Kidney epithelial cell (primary cell): Measurements from ENCODE around the gene PSD. TPM values are rescaled to one million over a fixed set of nuclear protein-coding genes. Genes with fewer than 3 reads are reported as not detected.

Source experiments
- DNase-seq: peaks from one replicate; pipeline ENCODE4 v3.0.0-alpha.2; 2010; ENCODE audit warnings: low read depth
- H3K27me3 ChIP-seq: 2 replicates; pipeline ENCODE4 v1.6.0; 2011; ENCODE audit warnings: low read length; ENCODE audit not compliant: control insufficient read depth, insufficient read depth
- H3K36me3 ChIP-seq: 2 replicates; pipeline ENCODE4 v1.5.1; 2011; ENCODE audit warnings: low read length; ENCODE audit not compliant: control insufficient read depth, insufficient read depth
- H3K4me3 ChIP-seq: 2 replicates; pipeline ENCODE4 v1.5.1; 2011; ENCODE audit warnings: low read depth, mild to moderate bottlenecking, control low read depth, low read length
- CTCF ChIP-seq: IDR thresholded peaks from 2 replicates; pipeline ENCODE4 v1.5.1; 2011; ENCODE audit warnings: mild to moderate bottlenecking, moderate library complexity, low read length, control low read depth, inconsistent platforms; ENCODE audit not compliant: insufficient read depth, poor library complexity, severe bottlenecking
- total RNA-seq: library from RNA; depleted of rRNA; stranded (reverse); fragments of >200 nt; gene quantifications from 2 replicates; pipeline ENCODE4 v1.2.3, GENCODE V29; 2015

The PSD gene
- total RNA-seq, 1 donor from 2014 or later: 2.0 TPM

GRCh38 chr10:102421507-102421756 is 2.8 kb upstream of the PSD start:
- DNase-seq: no peak
- no peak for TF ChIP-seq CTCF

DNA sequence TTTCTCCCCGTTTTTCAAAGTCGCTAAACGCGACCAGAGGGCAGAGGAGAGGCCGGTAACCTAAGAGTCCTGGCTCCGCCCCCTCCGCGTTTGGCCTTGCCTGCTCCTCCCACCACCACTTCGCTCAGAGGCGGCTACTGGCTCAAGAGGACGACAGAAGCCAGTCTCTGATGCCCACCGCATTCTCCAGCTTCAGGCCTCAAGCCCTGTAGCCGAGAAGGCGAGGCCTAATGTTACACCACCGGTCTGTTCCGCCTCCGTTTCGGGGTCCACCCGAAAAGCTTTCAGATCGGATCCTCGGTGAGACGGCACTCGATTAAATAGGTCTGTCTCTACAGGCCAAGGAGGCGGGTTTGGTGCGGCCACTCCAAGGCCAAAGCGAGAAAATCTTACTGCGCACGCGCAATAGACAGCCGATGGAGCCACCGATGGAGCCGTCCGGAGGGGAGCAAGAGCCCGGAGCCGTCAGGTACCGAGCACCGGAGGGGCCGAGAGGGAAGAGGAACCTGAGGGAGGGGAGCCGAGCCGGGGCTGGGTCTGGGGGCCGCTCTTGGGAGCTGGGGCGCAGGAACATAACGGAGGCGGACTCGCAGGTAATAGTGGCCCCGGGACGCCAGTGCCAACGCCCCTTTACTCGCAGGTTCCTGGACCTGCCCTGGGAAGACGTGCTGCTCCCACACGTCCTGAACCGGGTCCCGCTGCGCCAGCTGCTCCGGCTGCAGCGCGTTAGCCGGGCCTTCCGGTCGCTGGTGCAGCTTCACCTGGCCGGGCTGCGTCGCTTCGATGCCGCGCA is 2.3 kb upstream of the PSD start, which contains the start of gene FBXL15:
Gene FBXL15, plus strand, starts transcription at position 123 of the 793 bp plus-strand sequence. Its CDS starts 294 bp downstream, at position 417.
- Histone ChIP-seq H3K27me3 (peaks cover 20% of the 10 kb centered on the region), H3K4me3 (peak within 1 kb of the TSS; percentile 62), H3K36me3 (no peaks in the 10 kb centered on the region)
- DNase-seq: peak; percentile 69
- TF ChIP-seq CTCF: no peak

More at GRCh38 chr10:102421507-102421756, 2.8 kb upstream of the PSD start:
- peaks cover 20% of the 10 kb centered on the region for H3K27me3 ChIP-seq
- peak overlapping the region; percentile 62 for H3K4me3 ChIP-seq
- H3K36me3 ChIP-seq: no peaks in the 10 kb centered on the region

DNA sequence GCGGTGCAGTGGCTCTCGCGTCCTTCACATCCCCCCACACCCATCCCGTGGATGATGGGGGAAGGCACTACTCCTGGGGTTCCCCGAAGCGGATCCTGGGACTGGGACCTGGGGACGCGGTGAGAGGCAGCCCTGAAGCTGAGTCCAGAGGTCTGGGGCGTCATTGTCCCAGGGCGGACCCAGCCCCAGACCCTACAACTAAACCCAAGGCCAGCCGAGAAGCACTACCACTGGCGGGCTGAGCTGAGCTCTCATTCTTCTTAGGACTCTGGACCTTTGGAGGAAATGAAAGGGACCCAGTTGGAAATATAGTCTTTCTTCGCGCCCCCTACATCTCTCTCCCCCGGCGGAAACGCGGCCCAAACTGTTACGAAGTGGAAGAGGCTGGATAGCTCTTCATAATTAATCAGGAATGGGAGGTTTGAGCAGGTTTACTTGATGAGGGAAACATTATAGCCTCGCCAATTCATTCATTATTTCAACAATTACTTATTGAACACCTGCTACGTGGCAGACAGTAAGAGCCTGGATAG is 1.7 kb upstream of the PSD start:
- TF ChIP-seq CTCF: no peak
- H3K4me3 ChIP-seq: peak overlapping the region; percentile 62
- H3K36me3 ChIP-seq: no peaks in the 10 kb centered on the region
- peaks cover 20% of the 10 kb centered on the region for H3K27me3 ChIP-seq
- DNase-seq: no peak

DNA sequence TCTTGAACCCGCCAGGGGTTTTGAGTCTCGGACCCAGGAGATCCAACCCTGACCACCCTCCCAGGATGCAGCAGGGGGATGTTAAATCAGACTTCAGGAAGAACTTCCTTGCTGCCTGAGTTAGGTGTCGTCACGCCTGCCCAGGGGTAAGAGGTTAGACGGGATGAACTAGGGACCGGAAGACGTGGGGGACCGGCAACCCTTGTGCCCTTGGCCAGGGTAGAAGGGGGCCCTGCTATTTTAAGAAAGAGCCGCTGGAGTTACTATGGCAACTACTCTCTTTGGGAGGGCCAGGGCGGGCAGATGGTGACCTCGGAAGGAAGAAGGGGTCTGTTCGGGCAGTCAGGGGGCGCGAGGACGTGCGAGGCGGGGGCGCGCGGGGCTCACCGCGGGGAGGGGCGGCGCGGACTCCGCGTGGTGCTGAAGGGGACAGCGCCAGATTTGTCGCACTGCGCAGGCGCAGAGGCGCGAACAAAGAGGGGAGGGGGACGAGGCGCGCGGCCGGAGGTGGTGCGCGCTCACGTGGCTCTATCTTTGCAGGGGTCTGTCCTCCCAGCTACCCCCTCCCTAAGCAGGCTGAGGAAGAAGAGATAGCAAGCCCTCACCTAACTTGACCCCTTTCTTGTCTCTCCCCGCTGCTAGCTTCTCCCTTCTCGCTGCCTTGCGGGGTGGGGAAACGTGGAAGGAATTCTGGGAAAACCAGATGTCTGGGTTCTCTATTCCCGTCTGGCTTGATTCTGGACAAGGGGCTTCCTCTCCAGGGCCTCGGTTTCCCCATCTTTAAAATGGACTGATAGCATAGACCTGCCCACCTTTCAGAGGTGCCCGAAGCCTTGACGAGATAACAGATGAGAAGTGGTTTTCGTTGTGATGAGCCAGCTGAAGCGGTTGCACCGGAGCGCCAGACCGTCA is 940 bp upstream of the PSD start:
- Histone ChIP-seq H3K36me3 (no peaks in the 10 kb centered on the region), H3K4me3 (peak overlapping the region; percentile 62), H3K27me3 (peaks cover 25% of the 10 kb centered on the region)
- DNase-seq: no peak
- TF ChIP-seq CTCF: no peak

GRCh38 chr10:102416695-102417094 is 1.9 kb downstream of the PSD start:
- H3K36me3 ChIP-seq: no peaks in the 10 kb centered on the region
- no peak for TF ChIP-seq CTCF
- no peak for DNase-seq
- H3K4me3 ChIP-seq: no peak overlapping the region
- H3K27me3 ChIP-seq: peaks cover 42% of the 10 kb centered on the region
